Right hindlimb (tissue), 1 donor: Measurements from ENCODE around the gene PCA3.
"Not testable (repeated sequence)": the region's sequence is repeated elsewhere in the genome, so short reads cannot be mapped to it uniquely, and the experiment has no call there.

ENCODE experiments used
- DNase-seq: peaks from one replicate; pipeline ENCODE4 v3.0.0-alpha.2; 2018

The PCA3 gene

DNA sequence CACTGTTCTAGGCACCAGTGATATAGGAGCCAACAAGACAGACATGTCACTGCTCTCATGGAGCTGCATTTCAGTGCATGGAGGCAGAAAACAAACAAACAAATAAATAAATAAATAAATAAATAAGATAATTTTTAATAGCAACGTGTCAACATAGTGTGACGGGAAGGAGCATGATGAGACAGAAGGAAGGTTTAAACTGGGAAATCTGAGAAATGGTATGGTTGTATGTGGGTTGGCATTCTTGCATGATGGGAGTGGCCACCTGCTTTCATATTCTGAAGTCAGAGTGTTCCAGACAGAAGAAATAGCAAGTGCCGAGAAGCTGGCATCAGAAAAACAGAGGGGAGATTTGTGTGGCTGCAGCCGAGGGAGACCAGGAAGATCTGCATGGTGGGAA is at the start of gene PCA3:
Gene PCA3 (plus strand): TSS at position 301 of the 400 bp plus-strand sequence.
- no peak for DNase-seq

DNA sequence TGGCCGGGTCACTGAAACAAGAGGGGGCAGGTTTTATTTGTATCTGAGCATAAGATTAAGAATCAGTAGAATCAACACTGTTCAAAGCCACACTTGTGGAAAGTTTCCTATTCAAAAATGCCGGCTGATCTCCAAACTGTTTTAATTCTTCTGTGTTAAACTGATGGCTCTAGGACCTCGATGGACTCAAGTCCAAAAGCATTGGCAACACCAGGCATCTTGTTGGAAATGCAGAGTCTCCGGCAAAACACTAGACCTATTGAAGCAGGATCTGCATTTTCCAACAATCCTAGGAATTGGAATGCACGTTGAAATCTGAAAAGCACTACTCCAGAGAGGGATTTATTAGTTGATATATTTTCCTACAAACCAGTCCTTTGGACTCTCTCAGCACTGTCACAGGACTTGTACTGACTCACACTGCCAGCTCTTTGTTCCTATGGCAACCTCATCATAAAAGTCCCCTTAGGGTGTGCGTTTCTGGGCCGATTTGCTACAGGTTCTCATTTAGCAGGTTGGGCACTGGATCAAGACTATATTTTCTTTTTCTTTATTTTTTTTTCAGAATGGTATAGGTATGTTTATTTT is 48.1 kb upstream of the PCA3 start:
- no peak for DNase-seq

DNA sequence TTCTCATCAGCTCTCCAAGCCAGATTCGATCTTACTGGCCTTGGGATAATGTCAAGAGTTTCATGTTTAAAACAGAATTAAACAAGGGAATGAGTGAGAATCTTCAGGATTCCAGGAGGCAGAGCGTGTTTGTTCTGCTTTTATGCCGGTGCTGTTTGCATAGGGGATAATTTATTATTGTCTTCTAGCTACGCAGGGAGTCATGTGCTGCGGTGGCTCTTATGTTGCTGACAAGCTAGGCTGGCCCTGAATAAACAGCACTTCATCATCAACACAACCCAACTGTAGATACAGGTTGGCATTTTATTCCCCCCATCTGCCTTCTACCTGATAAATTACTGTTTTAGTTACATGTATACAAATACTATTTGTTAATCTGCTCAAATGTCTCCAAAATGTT is 47.1 kb upstream of the PCA3 start:
- no peak for DNase-seq

DNA sequence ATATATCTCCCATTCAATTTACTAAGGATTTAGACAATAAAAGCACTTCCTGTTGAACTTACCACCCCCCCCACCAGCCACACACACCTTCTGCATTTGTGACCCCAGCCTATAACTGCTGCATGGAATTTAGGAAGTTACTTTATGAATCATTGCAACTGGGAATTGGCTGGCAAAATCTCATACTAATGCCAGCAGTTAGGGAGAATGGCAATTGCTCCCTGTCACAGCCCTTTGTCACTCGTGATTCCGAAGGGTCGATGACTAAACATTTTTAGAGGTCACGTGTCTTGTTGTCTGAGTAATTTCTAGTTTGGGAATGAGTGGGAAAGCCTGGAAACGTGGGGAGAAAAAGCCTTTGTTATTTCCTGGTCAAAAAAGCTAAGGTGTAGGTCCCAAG is 46.6 kb upstream of the PCA3 start:
- no peak for DNase-seq

DNA sequence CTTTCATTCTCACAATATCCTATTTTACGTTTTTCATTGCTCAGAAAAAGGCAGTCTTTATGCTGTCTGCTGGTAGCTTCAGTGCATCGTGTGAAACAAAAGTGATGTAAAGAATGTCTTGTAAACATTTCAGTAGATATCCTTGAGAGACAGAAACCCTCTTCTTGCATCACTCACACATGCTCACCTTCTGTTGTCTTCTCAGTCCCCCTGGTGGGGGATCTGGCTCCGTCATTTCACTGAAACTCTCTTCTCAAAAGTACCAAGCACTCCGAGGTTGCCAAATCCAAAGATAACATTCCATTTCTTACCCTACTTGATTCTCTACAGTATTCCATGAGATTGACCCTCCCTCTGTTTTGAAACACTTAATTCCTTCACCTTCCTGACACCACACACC is 46.1 kb upstream of the PCA3 start:
- no peak for DNase-seq

DNA sequence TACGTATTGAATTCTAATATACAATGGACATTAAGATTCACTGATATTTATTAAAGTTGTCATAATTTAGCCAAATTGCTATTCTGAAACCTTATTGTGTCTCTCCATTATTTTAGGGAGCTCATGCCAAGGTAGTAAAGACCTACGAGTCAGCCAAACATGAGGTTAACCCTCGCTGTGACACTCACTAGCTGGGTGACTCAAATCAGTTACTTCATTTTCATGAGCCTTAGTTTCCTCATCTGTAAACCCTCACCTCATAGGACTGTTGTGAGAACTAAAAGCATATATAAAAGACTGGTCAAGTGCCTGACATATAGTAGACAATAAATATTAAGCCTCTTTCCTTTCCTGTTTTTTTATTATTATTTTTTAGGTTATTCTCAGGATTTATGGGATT is 44.0 kb upstream of the PCA3 start:
- no peak for DNase-seq

DNA sequence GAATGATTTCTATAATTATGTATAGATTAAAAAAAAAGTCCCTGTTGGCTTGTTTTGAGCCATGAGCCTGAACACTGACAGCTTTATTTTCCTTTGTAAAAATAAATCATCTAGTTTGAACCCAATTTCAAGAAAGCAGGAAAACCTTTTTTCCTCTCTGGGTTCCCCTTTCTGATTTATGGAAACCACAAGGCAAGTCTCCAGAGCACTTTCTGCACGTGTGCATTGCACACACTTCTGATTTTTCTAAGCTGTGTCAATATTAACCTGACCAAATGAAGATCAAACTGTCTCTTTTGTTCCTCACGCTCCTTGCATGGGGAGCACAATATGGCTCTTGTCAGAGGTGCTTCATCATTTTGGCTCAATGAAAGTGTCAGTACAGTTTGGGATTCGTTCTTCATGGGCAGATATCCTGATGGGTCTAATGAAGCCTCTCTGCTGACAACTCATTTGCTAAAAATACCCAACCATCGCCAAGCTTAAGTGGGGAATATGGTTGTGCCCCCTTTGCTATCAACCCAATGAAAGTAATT is 39.2 kb upstream of the PCA3 start:
- no peak for DNase-seq

DNA sequence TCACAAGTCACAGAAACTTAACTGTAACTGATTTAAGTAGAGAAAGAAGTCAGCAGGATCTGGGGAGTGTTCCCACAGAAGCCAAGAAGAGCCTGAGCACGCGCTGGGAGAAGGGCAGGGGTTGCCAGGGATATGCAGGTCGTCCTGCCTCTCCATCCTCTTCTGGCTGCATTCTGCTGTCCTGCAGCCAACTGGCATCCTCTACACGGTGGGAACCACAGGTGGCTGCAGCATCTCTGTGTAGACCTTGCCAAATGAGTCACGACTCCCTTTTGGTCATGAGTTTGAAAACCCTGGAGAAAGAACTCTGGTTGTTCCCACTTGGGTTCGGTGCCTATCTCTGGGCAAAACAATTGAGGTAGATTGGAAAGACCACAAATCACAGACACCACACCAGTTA is 38.4 kb upstream of the PCA3 start:
- no peak for DNase-seq

DNA sequence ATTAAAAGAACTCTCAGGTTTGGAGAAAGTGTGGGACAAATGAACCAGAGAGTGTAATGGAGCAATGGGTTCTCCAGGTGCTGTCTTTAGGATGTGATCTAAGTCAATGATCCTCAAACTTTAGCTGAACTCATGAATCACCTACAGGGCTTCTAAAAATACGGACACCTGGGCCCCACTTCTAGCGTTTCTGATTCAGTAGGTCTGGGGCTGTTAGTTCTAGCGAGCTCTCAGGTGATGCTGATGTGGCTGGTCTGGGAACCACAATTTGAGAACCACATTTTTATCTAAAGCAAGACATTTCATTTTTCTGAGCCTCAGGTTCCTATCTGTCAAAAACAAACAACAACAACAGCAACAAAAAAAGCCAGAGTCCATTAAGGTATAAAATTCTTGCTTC is 35.1 kb upstream of the PCA3 start:
- no peak for DNase-seq

DNA sequence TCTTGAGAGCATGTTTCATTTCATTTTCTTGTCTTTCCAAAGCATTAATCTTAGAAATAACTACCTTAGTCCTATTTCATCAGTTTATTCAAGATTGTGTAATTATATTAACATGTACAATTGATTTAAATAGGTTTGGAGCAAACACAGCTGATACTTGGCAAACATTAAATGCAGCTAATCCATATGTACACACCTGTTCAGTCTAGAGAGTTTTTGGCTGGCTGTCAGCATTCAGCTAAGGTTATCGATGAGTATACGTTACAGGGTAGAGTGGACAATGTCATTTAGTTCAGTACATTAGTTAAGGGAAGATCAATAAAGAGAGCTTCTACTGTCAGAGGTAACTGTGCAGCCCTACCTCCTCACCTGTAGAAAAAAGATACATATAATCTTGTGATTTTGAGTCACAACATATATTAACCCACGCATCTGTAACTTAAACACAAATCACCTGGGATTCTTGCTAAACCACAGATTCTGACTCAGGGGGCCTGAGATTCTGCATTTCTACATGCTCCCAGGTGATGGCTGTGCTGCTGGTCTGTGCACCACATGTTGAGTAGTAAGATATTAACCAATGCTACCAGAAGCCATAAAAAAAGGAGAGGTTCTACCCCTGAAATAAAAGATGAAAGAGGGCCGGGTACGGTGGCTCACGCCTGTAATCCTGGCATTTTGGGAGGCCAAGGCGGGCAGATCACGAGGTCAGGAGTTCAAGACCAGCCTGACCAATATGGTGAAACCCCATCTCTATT is 34.1 kb upstream of the PCA3 start:
- no peak for DNase-seq

DNA sequence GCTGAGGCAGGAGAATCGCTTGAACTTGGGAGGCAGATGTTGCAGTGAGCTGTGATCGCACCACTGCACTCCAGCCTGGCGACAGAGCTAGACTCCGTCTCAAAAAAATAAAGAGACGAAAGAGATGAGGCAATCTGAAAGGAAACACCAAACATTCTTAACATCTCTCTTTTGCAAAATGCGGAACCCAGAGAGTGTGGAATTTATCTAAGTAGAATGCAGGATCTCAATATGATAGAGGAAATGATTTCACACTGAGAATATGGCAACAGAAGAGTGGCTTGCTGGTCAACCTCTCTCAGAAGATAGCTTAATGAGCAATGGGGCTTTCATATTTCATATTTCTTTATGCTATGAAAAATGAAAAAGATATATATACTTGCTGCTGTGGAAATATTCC is 33.4 kb upstream of the PCA3 start:
- no peak for DNase-seq

DNA sequence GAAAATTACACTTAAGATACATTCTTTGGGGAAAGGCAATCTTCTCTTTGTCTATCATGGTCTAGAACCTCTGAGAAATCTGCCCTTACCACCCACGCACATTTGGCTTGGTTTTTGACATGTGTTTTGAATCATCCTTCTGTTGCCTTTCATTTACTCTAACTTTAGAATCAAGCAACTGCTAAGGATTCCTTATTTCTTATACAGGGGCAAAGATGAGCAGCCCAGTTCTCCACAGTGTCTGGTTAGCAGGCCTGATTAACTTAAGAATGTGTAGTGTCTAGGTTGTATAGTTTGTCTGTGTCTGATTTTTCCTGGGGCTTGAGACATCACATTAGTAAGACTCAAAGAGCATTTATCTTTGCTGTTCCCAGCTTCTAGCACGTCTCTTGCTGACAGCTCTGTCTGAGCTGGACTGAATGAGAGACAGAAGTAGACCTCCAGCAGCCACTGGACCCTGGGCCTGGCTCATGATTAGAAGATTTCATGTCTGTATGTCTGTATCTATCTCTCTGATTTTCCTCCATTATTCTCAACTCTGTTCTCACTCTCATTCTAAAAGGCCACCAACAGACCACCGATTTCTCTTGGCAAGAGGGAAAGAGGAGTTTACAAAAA is 31.8 kb upstream of the PCA3 start:
- DNase-seq = no peak

DNA sequence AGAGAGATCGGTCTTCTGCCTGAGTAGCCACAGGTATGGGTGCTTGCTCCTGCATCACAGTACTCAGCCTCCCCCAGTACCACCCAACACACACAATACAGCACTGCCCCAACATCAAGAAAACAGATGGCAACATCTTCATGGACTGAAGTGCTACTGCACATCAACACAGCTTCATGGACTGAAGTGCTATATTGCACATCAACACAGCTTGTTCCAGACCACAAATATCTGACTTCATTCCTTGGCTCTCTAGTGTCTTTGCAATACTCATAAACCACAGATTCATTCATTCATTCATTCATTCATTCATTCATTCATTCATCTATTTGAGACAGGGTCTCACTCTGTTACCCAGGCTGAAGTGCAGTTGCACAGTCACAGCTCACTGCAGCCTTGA is 31.1 kb upstream of the PCA3 start:
- no peak for DNase-seq

DNA sequence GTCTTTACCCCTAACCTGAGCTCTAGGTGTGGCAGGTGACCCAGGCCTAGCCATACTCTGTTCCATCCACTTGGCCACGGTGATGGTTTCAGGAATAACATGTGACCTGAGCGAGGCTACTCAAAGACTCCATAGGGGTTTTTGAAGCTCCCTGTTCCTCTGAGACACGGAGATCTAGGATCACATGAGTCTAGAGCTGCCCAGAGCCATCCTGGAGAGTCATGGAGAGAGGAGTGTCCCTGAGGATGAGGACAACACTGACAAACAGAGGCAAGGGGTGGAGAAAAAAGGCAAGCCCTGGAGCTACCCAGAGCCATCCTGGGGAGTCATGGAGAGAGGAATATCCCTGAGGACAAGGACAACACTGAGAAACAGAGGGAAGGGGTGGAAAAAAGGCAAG is 29.5 kb upstream of the PCA3 start:
- DNase-seq = no peak

DNA sequence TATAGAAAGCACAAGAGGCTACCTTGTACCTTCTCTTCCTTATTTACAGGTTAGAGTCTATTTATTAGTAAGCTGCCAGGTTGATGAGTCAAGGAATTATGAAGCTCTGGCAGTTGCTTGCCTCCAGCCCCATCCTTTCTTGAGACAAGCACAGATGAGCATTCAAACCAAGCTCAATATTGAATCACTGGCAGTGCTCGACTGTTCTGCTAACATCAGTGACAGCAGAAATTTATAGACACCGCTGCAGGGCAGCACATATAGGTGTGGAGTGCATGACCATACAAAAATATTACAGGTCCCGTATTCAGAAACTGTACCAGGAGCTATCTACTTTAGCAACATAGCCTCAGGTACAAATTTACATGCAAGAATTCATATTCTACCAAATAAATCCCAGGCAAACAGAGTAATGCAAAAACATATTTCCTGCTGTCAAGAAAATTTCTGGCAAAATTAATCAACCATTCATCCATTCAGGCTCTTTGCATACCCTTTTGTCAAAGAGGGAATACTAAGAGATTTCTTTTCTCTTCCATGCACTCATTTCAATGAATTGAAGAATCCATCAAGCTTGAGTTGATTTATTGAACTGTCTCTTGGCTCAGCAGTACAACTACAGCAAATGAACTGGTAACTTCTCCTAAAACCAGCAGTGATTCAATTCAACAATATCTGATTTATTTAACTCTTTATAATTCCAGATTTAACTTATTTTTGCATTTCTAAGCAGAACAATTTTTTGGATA is 26.9 kb upstream of the PCA3 start:
- no peak for DNase-seq

DNA sequence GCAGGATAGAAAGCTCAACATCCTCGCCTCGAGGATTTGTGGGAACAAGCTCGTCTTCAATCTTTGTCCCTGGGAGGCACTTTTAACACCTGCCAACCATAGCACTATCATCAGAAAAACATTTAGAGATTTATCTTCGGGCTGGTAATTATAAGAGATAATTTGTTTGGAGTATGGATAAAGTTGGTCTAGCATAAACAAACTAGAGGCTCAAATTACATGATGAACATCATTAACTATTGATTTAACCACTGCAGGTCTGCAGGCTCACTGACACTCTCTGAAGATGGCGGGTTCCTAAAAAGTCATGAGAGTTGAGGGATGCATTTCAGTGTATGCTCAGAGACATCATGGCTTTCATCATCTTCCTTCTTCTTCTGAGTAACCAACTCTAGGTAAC is 25.8 kb upstream of the PCA3 start:
- DNase-seq = no peak

DNA sequence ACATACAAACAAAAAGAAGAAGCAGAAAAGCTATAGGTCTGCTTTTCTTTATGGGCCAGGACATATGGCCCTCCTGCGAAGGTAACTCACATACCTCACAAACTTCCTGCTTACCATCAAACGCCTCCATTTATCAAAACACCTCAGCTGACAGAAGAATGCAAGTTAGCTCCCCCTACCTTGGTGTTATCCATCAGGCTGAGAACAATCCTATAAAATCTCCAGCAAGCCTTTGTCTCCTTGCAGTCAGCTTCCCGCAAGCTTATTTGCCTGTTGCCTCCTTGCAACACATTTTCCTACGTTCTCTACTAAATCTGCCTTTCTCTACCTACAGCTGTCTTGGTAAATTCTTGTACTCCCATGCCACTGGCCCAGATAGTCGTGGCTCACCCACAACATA is 22.7 kb upstream of the PCA3 start:
- DNase-seq = no peak

DNA sequence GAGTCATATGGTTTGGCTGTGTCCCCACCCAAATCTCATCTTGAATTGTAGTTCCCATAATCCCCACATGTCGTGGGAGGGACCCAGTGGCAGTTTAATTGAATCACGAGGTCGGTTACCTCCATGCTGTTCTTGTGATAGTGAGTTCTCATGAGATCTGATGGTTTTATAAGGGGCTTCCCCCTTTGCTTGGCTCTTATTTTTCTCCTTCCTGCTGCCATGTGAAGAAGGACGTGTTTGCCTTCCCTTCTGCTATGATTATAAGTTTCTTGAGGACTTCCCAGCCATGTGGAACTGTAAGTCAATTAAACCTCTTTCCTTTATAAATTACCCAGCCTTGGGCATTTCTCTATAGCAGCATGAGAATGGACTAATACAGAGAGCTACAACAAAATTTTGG is 21.3 kb upstream of the PCA3 start:
- not testable (repeated sequence) for DNase-seq

DNA sequence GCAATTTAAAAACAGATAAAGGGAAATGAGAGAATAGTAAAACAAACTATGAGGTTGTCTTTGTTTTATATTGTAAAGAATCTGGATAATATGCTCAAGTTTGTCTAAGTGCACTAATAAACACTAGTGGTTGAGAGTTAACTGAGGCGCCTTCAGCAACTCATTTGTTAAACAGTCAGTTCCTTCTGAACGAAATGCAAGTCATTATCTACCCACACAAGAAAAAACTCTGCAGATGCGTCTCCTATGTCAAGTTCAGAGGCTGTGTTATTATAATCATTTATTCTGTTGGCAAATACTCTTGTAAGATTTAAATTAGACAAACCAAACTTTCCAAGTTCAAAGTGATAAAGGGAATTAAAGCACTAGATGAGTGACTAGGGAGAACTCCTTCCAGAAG is 20.3 kb upstream of the PCA3 start:
- no peak for DNase-seq

DNA sequence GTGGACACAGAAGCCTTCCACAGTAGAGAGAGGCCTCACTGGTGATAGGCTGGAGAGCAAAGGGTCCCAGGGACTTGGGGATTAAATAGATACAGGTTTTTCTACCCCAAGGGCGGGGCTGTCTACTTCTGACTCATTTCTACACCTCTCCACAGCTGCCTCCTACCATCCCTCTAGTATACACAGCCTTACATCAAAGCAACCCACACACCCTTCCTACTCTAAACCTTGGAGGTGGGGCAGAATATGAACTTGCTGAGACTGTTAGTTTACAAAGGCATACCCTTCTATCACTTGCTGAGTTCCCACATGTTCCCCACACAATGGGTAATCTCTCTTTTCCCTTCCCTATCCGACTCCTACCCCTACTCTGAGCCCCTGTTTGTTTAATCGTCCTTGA is 19.9 kb upstream of the PCA3 start:
- DNase-seq = no peak

DNA sequence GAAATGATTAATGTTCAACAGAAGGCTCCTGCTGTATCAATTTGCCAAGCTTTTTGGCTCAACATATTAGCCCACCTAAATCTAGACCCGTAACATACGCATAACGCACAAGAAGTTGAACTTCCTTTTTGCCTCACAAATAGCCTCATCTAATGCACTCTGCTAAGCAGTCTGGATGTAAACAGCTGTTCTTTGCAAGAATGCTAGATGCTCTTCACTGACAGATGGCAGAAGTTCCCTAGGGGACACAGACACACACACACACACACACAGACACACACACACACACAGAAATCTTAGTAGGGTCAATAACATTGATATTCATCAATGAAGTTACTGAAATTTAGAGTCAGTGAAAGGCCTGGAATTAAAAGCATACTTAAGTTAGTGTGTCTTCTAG is 13.2 kb upstream of the PCA3 start:
- DNase-seq = no peak

DNA sequence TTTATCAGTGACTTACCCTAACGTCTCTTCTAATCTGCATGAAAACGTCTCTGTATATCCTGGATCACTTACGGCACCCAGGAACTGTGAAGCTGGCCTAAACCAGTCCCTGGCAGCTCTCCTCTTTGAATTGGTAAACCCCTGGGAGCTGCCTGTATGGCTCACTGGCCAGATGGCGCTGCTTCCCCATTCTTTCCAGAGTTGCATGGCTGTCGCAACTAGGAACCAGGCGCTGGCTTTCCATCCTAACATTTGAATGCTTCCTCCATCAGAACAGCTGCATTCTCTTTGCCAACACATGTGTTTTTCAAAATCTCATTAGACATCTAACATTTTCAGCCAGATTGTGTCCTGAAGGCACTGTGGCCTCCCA is 8.0 kb upstream of the PCA3 start:
- DNase-seq = no peak

DNA sequence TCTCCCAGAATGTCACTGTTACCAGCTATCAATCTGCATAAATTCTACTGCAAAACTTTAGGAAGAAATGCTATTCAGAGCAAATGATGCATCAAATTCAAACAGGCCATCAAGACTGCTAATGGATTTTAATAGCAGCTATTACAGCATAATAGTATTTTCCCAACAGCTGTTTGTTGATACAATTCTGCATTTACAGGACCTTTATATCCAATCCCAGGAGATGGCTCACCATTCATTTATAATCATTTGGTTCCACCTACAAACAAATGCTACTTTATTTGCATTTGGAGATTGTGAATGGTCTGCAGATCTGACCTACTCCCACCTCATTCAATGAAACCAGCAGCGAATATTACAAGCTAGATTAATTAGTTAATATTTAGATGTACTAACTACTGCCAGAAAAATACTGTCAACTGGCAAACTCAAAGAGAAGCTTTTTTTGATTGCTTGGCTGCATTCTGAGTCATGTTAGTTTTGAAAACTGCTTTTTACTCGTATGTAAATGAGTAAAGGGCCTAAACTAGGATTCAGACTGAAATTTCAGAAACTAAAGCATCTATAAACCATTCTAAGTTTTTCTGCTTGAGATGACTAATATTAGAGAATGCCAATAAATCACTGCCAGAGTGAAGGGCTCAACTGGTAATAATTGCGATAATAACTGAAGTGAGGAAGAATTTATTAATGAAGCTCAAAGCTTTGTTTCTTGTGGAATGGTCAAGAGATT is 7.1 kb upstream of the PCA3 start:
- no peak for DNase-seq
